GM18909 (cell line): Measurements from ENCODE around the gene COL25A1.
"Not testable (repeated sequence)": the region's sequence is repeated elsewhere in the genome, so short reads cannot be mapped to it uniquely, and the experiment has no call there.

Source experiments
- ATAC-seq: cut with Tn5 transposase; IDR thresholded peaks from one replicate; pipeline ENCODE4 v1.9.1; 2021; ENCODE audit warnings: mild to moderate bottlenecking; ENCODE audit not compliant: unreplicated experiment, poor library complexity

COL25A1 gene

GRCh38 chr4:109174224-109174953 lies 128.1 kb downstream of the COL25A1 start:
- no peak for ATAC-seq

DNA sequence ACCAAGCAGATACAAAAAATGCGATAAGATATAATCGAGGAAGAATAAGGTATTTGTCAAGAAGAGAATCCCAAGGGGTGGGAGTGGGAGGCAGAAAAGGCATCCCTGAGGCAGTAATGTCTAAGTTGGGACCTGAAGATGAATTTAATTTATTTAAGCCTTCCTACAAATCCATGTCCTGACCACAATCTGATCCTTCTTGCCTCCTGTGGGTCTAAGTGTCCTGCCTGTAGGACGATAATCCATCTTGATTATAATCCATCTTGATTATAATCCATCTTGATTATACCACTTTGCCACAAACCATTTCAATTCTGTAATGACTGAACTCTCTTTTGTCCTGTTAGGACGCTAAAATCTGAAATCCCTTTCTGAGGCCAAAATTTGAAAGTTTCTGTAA lies 130.2 kb downstream of the COL25A1 start:
- no peak for ATAC-seq

DNA sequence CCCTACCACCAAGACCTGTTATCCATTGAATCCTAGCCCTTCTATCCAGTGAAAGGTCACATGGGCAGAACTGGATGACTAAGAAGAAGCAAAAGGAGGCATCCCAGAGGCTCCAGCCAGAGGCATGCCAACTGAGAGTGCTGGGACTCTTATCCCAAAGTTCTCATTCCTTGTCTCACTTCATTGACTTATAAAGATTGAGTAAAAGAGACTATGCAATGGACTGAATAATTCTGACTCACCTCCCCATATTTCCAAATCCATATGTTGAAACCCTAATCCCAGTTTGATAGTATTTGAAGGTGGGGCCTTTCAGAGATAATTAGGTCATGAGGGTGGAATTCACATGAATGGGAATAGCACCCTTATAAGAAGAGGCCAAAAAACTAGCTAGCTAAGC lies 131.4 kb downstream of the COL25A1 start:
- no peak for ATAC-seq

DNA sequence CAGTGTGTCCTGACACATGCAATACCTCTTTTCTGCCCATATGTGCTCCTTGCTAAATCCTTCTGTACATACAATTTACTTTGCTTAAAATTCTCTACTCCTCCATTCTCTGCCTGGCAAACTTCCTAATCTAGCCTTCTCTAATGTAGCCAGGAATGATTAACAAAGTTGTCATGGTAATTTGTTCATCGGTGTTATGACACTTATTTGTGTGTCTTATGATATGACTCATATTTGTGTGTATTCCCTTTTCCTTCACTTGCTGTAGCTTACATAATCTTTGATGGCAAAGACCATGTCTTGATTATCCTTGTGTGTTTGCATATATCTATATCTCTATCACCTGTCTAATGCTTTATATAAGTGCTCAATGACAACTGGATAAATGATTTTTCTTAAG lies 133.3 kb downstream of the COL25A1 start:
- ATAC-seq = no peak

- no peak for ATAC-seq
These were observed 135.9 kb downstream of the COL25A1 start for GRCh38 chr4:109166586-109166985.

GRCh38 chr4:109166126-109166525 lies 136.3 kb downstream of the COL25A1 start:
- no peak for ATAC-seq

- ATAC-seq = no peak
These were observed 138.4 kb downstream of the COL25A1 start for GRCh38 chr4:109164011-109164410.

GRCh38 chr4:109163493-109163892 lies 139.0 kb downstream of the COL25A1 start:
- no peak for ATAC-seq

- no peak for ATAC-seq
These were observed 139.7 kb downstream of the COL25A1 start for GRCh38 chr4:109162759-109163158.

- ATAC-seq = no peak
These were observed 142.0 kb downstream of the COL25A1 start for GRCh38 chr4:109160494-109160893.

- no peak for ATAC-seq
These were observed 144.8 kb downstream of the COL25A1 start for GRCh38 chr4:109157696-109158095.

- ATAC-seq = no peak
These were observed 145.3 kb downstream of the COL25A1 start for GRCh38 chr4:109157205-109157604.

GRCh38 chr4:109156356-109156755 lies 146.1 kb downstream of the COL25A1 start:
- ATAC-seq = no peak

DNA sequence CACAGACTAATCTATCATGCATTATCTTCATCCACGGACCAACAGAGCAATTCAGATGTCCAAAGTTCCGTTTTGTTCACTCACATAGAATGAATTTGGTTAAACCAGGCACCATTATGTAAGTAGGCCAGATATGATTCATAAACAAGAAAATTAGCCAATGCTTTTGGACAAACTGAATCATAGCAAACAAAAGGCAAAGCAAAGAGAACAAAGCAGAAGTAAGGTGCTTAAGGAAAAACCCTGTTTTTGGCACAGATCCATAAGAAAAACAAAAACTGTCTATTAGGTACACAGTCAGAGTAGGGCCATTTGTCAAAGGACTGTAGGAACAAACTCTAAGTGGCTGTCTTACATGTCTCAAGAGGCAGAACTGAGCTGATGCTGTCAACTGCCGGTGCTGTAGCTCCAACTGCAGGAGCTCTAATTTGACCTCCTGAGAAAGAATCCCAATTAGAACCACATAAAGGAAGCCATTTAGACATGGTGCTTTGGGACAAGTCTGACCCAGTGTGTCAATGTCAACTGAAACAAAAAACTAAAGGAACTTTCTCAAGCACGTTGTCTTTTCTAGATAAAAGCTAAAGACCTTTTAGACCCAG lies 146.7 kb downstream of the COL25A1 start:
- no peak for ATAC-seq

- ATAC-seq = no peak
These were observed 147.4 kb downstream of the COL25A1 start for GRCh38 chr4:109155084-109155483.

DNA sequence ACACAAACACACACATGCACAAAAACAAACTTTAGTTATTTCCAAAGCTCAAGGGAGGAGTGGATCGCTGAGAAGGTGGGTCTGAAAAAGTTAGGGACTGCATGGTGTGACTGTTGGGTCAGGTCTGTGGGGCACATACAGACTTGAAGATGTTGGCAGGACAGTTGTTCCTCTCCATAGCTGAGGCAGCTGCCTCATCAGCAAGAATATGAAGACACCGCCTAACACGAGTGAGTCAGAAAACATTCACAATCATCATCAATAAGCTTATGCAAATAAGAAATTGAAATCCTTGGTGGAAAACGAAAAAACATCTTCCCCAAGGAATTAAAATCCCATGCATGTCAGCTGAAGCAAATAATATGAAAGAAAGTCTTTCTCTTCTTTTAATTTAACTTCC lies 148.0 kb downstream of the COL25A1 start:
- ATAC-seq = no peak

DNA sequence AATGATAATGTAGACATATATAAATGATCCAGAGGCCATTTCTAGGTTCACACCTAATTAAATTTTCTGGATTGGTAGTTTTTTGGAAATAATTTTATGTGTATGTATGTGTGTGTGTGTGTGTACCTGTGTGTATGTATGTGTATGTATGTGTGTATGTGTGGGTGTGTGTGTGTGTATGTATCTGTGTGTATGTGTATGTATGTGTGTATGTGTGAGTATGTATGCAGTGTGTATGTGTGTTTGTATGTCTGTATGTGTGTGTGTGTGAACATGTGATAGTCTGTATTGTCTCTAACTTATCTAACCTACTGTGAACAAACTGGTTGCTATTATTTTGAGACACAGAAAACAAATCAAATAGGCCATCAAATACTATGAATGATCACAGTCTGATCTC lies 152.6 kb downstream of the COL25A1 start:
- ATAC-seq = no peak

GRCh38 chr4:109148577-109149075 lies 153.8 kb downstream of the COL25A1 start:
- no peak for ATAC-seq

DNA sequence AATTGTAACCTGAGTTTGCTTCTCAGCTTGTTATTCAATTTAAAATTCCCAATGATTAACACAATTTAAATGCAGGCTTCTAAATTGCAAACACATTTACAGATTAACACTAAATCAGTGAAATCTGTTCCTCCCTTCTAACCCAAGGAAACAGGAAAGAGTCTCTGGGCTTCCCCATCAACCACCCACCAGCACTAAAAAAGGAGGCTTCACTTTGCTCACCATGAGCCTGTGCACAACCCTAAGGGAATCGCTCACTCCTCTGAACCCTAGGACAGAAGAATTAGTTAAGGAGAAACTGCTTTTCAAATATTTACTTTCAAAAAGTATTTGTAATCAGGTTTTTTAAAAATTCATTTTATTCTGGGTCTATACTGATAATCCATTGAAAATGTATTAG lies 155.3 kb downstream of the COL25A1 start:
- ATAC-seq = no peak

DNA sequence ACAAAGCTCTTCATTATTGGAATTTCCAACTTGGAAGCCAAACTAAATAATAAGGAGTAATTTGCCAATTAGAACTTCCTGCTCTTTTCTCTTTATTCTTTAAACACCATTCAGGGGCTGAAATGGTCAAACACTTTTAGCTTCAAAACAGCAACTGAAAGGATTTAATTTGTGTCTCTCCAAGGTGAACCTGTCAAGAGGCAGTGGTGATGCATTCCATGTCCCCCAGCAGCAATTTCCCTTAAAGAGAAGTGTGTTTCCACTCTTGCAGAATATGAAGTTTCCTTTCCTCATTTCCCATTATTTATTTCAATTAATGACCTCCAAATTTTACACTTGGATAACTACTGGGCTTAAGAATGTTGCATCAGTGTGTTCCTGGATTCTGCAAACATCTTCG lies 156.0 kb downstream of the COL25A1 start:
- no peak for ATAC-seq

DNA sequence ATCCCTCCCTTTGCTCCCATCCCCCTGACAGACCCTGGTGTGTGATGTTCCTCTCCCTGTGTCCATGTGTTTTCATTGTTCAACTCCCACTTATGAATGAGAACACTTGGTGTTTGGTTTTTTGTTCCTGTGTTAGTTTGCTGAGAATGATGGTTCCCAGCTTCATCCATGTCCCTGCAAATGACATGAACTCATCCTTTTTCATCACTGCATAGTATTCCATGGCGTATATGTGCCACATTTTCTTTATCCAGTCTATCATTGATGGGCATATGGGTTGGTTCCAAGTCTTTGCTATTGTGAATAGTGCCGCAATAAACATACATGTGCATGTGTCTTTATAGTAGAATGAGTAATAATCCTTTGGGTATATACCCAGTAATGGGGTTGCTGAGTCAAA lies 164.3 kb downstream of the COL25A1 start:
- not testable (repeated sequence) for ATAC-seq

DNA sequence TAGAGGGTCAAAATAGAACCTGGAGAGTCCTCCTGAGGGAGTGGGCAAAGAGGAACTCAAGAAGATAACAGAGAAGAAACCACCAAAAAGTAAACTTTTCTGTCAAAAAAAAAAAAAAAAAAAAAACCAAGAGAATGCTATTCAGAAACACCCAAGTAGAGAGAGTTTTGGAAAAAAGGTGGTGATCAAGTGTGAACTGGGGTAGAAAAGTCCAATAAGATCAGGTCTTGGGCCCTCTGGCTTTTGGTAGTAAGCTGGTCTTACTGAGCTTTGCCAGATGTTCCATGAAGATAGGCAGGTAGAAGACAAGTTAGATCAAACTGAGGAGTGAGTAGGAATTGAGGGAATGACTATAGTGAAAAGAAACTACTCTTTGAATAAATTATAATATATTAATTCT lies 167.5 kb downstream of the COL25A1 start:
- ATAC-seq = no peak
